KOPT-K1 (cell line): ENCODE measurements around the gene VILL.
"Not testable (repeated sequence)": the region's sequence is repeated elsewhere in the genome, so short reads cannot be mapped to it uniquely, and the experiment has no call there.

ENCODE experiments used
- H3K27ac ChIP-seq: fragments of 200-600 bp; sonication (generic); 2 replicates; pipeline ENCODE4 v1.5.1; 2016; ENCODE audit warnings: antibody characterized with exemption, mild to moderate bottlenecking, low read depth, low read length; ENCODE audit not compliant: poor library complexity, severe bottlenecking
- H3K36me3 ChIP-seq: fragments of 200-600 bp; sonication (generic); 2 replicates; pipeline ENCODE4 v1.5.1; 2017; ENCODE audit warnings: antibody characterized with exemption, mild to moderate bottlenecking, low read length, moderate library complexity; ENCODE audit not compliant: insufficient read depth
- H3K9me3 ChIP-seq: fragments of 200-600 bp; sonication (generic); 2 replicates; pipeline ENCODE4 v1.5.1; 2017; ENCODE audit warnings: antibody characterized with exemption, low read length, mild to moderate bottlenecking; ENCODE audit not compliant: insufficient read depth, poor library complexity, severe bottlenecking

Gene VILL

GRCh38 chr3:37972056-37972455 is 18.5 kb upstream of the VILL start:
- H3K9me3 ChIP-seq, result not testable (repeated sequence)

DNA sequence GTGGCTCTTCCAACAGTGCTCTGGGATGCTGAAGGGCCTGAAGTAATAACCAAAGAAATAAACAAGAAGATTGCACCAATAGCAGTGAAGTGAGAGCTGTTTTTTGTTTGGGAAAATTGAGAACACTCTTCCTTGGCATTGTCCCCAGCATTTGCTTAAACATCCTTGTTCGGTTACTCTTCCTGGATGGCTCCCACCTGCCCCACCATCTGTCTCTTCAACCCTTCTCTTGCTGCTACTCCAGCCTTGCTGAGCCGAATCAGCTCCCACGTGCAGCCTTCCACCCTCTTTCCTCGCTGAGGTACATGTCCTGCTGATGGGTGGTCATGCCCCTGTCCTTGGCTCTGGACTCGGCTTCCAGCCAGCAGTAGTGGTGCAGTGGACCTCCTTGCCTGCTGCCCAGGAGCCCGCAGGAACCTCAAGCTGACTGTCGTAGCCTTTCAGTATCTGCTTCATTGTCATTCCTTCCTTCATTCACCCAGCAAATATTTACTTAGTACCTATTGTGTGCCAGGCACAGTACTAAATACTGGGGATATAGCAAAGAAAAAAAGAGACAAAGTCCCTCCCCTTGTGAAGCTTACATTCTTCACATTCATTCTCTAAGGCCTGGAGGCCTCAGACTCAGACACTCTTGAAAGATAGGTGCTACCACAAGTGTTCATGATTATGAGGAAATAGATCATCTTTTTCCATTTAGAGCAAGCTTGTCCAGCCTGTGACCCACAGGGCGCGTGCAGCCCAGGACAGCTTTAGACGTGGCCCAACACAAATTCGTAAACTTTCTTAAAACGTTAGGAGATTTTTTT is 17.1 kb upstream of the VILL start:
- peaks cover 8% of the 10 kb centered on the region for H3K36me3 ChIP-seq
- H3K27ac ChIP-seq, result no peak overlapping the region
- H3K9me3 ChIP-seq, result no peaks in the 10 kb centered on the region

More at GRCh38 chr3:37972056-37972455, 18.5 kb upstream of the VILL start:
- H3K36me3 ChIP-seq, H3K27ac ChIP-seq: not testable (repeated sequence)

DNA sequence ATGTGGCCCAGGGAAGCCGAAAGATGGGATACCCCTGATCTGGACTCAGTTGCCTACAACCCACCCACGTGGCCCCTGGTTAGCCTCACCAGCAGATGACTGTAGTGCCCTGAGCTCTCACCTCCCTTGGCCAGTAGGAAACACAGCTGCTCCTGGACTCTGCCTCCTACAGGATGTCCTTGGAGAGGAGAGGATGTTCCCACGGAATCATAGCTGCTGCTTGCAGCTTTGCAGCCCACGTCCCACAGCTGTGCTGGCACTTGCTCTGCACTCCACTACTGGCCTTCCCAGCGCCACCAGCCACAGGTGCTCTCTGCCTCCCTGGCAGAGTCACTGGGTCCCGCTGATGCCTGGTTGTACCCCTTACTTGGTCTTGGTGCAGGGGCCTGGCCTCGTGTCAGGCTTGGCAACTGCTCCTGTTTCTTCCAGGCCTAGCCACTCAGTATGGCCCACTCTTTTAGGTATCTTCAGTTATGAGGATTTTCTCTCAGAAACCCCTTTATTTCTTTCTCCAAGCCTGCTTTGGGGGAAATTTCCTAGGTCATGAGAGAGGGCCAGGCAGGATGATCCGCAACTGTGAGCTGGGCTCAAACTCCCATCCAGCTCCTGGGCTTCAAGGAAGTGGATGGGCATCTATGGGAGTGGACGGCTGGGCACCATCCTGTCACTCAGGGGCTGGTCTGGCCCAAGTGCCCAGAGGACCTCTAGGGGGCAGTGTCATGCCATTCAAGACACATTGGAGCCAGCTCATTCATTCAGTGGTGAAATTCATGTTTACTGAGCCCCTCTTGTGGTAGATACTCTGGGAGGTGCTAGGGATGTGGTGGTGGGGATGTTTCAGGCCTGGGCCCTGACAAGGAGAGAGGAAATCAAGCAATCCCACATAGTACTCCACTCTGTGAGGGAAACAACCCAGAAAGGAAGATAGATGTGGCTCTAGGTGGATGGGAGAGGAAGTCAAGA is 16.2 kb upstream of the VILL start:
- Histone ChIP-seq H3K27ac (no peak overlapping the region), H3K9me3 (no peaks in the 10 kb centered on the region), H3K36me3 (peaks cover 8% of the 10 kb centered on the region)

DNA sequence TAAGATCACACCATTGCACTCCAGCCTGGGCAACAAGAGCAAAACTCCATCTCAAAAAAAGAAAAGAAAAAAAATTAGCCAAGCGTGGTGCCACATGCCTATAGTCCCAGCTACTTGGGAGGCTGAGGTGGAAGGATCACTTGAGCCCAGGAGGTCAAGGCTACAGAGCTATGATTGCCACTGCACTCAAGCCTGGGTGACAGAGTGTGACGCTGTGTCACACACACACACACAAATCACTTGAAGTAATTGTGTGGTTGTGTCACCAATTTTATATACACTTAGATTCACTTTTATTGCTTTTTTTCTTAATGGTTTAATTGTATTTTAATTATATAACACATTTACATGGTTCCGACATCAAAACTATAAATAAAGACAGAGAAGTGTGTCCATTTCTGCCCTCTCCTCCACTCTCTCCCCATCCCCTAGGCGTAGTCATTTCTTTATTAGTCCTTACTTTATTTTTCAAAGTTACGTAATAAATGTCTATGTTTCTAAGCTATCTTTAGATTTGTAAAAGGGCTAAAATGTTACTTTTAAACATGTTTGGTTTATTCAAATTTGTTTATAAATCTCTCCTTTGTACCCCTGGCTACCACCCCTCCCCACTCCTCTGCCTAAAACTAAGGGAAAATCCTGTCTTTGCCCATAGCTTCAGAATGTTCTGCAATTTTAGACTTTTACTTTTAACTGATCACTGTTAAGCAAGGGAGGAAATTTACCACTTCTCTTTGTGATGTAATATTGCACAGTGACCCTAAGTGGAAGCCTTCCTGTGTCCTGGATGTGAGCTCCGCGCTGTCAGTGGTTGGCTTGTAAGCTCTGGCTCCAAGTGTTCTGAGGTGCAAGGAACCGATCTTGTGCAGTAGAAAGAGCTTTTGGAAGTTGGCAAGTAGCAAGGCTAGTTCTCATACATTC is 10.8 kb upstream of the VILL start:
- Histone ChIP-seq H3K9me3 (no peaks in the 10 kb centered on the region), H3K27ac (no peak overlapping the region), H3K36me3 (peaks cover 26% of the 10 kb centered on the region)

GRCh38 chr3:37980462-37981347 is 9.9 kb upstream of the VILL start:
- H3K27ac ChIP-seq, result no peak overlapping the region
- H3K9me3 ChIP-seq, result no peaks in the 10 kb centered on the region
- peaks cover 26% of the 10 kb centered on the region for H3K36me3 ChIP-seq

DNA sequence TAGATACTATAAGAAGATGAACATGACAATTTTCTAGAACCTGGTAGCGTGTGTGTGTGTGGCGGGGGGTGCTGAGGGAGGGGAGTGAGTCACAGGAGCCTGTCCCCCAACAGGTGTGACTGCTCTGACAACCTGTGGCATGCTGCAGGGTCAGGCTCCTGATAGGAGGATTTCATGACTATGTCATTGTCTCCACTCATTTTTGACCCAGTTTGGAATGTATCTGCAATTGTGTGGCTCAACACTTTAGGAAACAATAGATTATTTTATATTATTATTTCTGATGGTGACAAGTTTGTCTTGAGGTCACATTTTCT is 9.3 kb upstream of the VILL start:
- Histone ChIP-seq H3K27ac (no peak overlapping the region), H3K9me3 (no peaks in the 10 kb centered on the region), H3K36me3 (peaks cover 20% of the 10 kb centered on the region)

GRCh38 chr3:37982331-37982730 is 8.3 kb upstream of the VILL start:
- Histone ChIP-seq H3K9me3 (no peaks in the 10 kb centered on the region), H3K36me3 (peaks cover 20% of the 10 kb centered on the region; the same call in 1 of the 2 replicates), H3K27ac (no peak overlapping the region)

DNA sequence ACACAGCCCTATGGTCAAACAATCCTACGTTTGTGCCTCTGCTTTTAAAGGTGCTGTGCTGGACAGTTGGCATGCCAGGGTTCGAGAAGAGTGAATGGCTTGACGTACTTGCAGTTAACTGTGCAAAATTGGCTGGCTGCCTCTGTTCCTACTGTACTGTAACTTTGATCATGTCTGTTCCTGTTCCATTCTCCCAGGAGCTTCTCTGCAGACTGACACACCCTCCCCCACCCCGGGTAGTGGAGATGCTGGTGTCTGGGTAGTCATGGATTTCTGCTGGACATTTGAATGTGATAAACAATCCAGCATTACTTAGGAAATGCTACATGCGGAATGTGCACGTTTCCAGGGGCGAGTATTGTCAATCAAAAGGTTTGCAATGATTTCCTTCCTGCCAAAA is 6.5 kb upstream of the VILL start:
- Histone ChIP-seq H3K9me3 (no peaks in the 10 kb centered on the region), H3K36me3 (peaks cover 20% of the 10 kb centered on the region; the same call in 1 of the 2 replicates), H3K27ac (no peak overlapping the region)

- H3K36me3 ChIP-seq, result peaks cover 20% of the 10 kb centered on the region; the same call in 1 of the 2 replicates
These were observed 6.0 kb upstream of the VILL start for GRCh38 chr3:37984596-37984995.

GRCh38 chr3:37985637-37986320 is 4.8 kb upstream of the VILL start:
- Histone ChIP-seq H3K36me3 (0 out of 2 replicates have a peak, but pooled peaks cover 12% of the 10 kb centered on the region), H3K27ac (no peak overlapping the region), H3K9me3 (no peaks in the 10 kb centered on the region)

More at GRCh38 chr3:37984596-37984995, 6.0 kb upstream of the VILL start:
- H3K9me3 ChIP-seq, result no peaks in the 10 kb centered on the region
- H3K27ac ChIP-seq, result no peak overlapping the region

- Histone ChIP-seq H3K27ac (no peak overlapping the region), H3K9me3 (no peaks in the 10 kb centered on the region), H3K36me3 (0 out of 2 replicates have a peak, but pooled peaks cover 6% of the 10 kb centered on the region)
These were observed 3.9 kb upstream of the VILL start for GRCh38 chr3:37986479-37987314.

GRCh38 chr3:37987315-37987697 is 3.3 kb upstream of the VILL start:
- Histone ChIP-seq H3K27ac (no peak overlapping the region), H3K36me3 (0 out of 2 replicates have a peak, but pooled peaks cover 6% of the 10 kb centered on the region), H3K9me3 (no peaks in the 10 kb centered on the region)
